Mammary epithelial cell (primary cell): Measurements from ENCODE around the gene KCTD21.

Source experiments
- CTCF ChIP-seq, 2 donors: IDR thresholded peaks in 1 of 2; conservative IDR thresholded peaks in 1 of 2; 2 replicates each; pipeline ENCODE4 v1.5.1; 2011 to 2012; ENCODE audit warnings: inconsistent platforms in 2 of 2, low read length in 2 of 2, mild to moderate bottlenecking in 2 of 2, control low read depth in 1 of 2, low read depth in 1 of 2; ENCODE audit not compliant: insufficient read depth in 1 of 2; ENCODE audit errors: extremely low read depth in 1 of 2
- EZH2 ChIP-seq: IDR thresholded peaks from 2 replicates; pipeline ENCODE4 v1.6.1; 2012; ENCODE audit warnings: low read length, inconsistent platforms, borderline replicate concordance

GRCh38 chr11:78212586-78213371 is 24.4 kb upstream of the KCTD21 start:
- TF ChIP-seq CTCF (conservative IDR thresholded peaks at IDR 0.05 in 1 of 2, IDR thresholded peaks at IDR 0.05 in 1 of 2; ENCODE audit: extremely low read depth in 1 of 2, insufficient read depth in 1 of 2, low read depth in 1 of 2, low read length in 2 of 2) (no peak), EZH2 (no peak)
